ENCODE measurements around the gene TPST1.

Gene TPST1

GRCh38 chr7:66239467-66239856 is 34.3 kb downstream of the TPST1 start:
- no peak for DNase-seq

- no peak for DNase-seq
Measured at GRCh38 chr7:66245008-66245407, 39.9 kb downstream of the TPST1 start.

- no peak for DNase-seq
Measured at GRCh38 chr7:66246554-66247171, 41.5 kb downstream of the TPST1 start.

GRCh38 chr7:66247380-66248078 is 42.4 kb downstream of the TPST1 start:
- DNase-seq: peak; percentile 23

- peak; percentile 72 for DNase-seq
Measured at GRCh38 chr7:66250711-66251110, 45.6 kb downstream of the TPST1 start.

- peak; percentile 31 for DNase-seq
Measured at GRCh38 chr7:66255534-66256100, 50.5 kb downstream of the TPST1 start.

- DNase-seq: no peak
Measured at GRCh38 chr7:66256281-66256680, 51.1 kb downstream of the TPST1 start.

GRCh38 chr7:66257481-66257880 is 52.3 kb downstream of the TPST1 start:
- DNase-seq: no peak

GRCh38 chr7:66258409-66258808 is 53.3 kb downstream of the TPST1 start:
- no peak for DNase-seq

GRCh38 chr7:66261941-66262340 is 56.8 kb downstream of the TPST1 start:
- DNase-seq: no peak

GRCh38 chr7:66263936-66264335 is 58.8 kb downstream of the TPST1 start:
- DNase-seq: no peak

- peak; percentile 25 for DNase-seq
Measured at GRCh38 chr7:66265566-66265965, 60.4 kb downstream of the TPST1 start.

GRCh38 chr7:66267249-66267648 is 62.1 kb downstream of the TPST1 start:
- peak; percentile 81 for DNase-seq

- no peak for DNase-seq
Measured at GRCh38 chr7:66269978-66270377, 64.8 kb downstream of the TPST1 start.

GRCh38 chr7:66272321-66272720 is 67.2 kb downstream of the TPST1 start:
- DNase-seq: no peak

GRCh38 chr7:66276363-66276762 is 71.2 kb downstream of the TPST1 start:
- no peak for DNase-seq

- no peak for DNase-seq
Measured at GRCh38 chr7:66277492-66277891, 72.4 kb downstream of the TPST1 start.

- DNase-seq: no peak
Measured at GRCh38 chr7:66279912-66280311, 74.8 kb downstream of the TPST1 start.

GRCh38 chr7:66281678-66282590 is 76.8 kb downstream of the TPST1 start:
- DNase-seq: peak; percentile 99

- no peak for DNase-seq
Measured at GRCh38 chr7:66282591-66282935, 77.4 kb downstream of the TPST1 start.

GRCh38 chr7:66283003-66283920 is 78.1 kb downstream of the TPST1 start:
- DNase-seq: peak; percentile 79

- peak; percentile 23 for DNase-seq
Measured at GRCh38 chr7:66296001-66296521, 90.9 kb downstream of the TPST1 start.
